Measurements from ENCODE around the gene PPRC1. TPM values are rescaled to one million over a fixed set of nuclear protein-coding genes. Genes with fewer than 3 reads are reported as not detected.

The PPRC1 gene
- total RNA-seq, 1 experiment from 2014 or later: 68.2 TPM

DNA sequence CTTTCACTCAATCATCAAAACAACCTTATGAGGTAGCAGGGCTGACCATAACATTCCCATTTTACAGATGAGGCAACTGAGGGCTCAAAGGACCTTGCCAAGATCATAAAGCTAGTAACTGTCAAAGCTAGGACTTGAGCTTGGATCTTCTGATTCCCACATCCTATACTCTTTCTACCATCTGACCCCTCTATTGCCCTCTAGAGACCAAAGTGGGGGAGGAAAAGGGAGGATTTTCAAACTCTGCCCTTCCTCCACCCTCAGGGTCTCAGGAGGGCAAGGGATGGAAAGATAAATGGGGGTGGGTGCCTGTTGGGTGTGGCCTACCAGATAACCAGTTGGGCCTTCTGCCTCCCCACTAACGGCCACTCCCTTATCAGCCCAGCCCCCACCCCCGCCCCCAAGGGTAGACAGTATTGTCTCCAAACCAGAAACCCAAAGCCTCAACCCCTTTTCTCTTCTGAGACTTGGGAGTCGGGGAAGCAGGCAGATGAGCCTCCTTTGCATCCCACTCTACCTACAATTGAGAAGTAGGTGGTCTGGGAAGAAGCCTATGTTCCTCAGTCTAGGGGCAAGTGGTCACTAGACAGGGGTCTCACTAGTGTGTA is 20.5 kb upstream of the PPRC1 start:
- Mint-ChIP-seq H3K4me3 (ENCODE audit: unreplicated experiment) (peak overlapping the region; percentile 92), H3K27me3 (ENCODE audit: insufficient read depth, unreplicated experiment) (no peaks in the 10 kb centered on the region), H3K36me3 (ENCODE audit: insufficient read depth, unreplicated experiment) (peaks cover 29% of the 10 kb centered on the region), H3K27ac (ENCODE audit: low read depth, unreplicated experiment) (no peak overlapping the region), H3K4me1 (ENCODE audit: insufficient read depth, unreplicated experiment) (peaks cover 36% of the 10 kb centered on the region), H3K9me3 (ENCODE audit: unreplicated experiment) (no peaks in the 10 kb centered on the region)
- DNase-seq (ENCODE audit: unreplicated experiment): no peak
- no TSS peak for BruUV-seq (replicated peaks)
- peak; percentile 23 for TF ChIP-seq CTCF (IDR thresholded peaks at IDR 0.05; ENCODE audit: unreplicated experiment)
- CTCF ChIA-PET: interaction anchor here (1.7 to 2.1 kb wide), 2 partner anchors 11 to 39 kb away, joined by 5 to 11 read pairs; no protein-coding TSS in a partner anchor
- intact Hi-C loops (cut with micrococcal nuclease): no loop called here
- POLR2A ChIA-PET: interaction anchor here (0.5 to 4.9 kb wide), 12 partner anchors 11 to 294 kb away, joined by 3 to 33 read pairs (median 9); partner anchors contain the start of genes ARMH3, HPS6, NFKB2 and NOLC1

GRCh38 chr10:102113261-102113955 is 19.4 kb upstream of the PPRC1 start:
- DNase-seq (ENCODE audit: unreplicated experiment): peak; percentile 48
- no peaks in the 10 kb centered on the region for H3K9me3 Mint-ChIP-seq (ENCODE audit: unreplicated experiment)
- CTCF ChIA-PET: interaction anchor here (0.5 to 2.1 kb wide), 8 partner anchors 13 to 294 kb away, joined by 3 to 11 read pairs (median 3); no protein-coding TSS in a partner anchor
- TF ChIP-seq CTCF (IDR thresholded peaks at IDR 0.05; ENCODE audit: unreplicated experiment): no peak
- intact Hi-C loops (cut with micrococcal nuclease): no loop called here
- peaks cover 47% of the 10 kb centered on the region for H3K4me1 Mint-ChIP-seq (ENCODE audit: insufficient read depth, unreplicated experiment)
- peaks cover 28% of the 10 kb centered on the region for H3K36me3 Mint-ChIP-seq (ENCODE audit: insufficient read depth, unreplicated experiment)
- H3K27me3 Mint-ChIP-seq (ENCODE audit: insufficient read depth, unreplicated experiment): no peaks in the 10 kb centered on the region
- peak overlapping the region; percentile 68 for H3K27ac Mint-ChIP-seq (ENCODE audit: low read depth, unreplicated experiment)
- peak overlapping the region; percentile 92 for H3K4me3 Mint-ChIP-seq (ENCODE audit: unreplicated experiment)
- POLR2A ChIA-PET: interaction anchor here (0.5 to 4.9 kb wide), 17 partner anchors 12 to 387 kb away, joined by 3 to 33 read pairs (median 4); partner anchors contain the start of genes ARMH3, HPS6, NFKB2 and NOLC1
- BruUV-seq (replicated peaks): TSS peak; percentile 23

- Mint-ChIP-seq H3K4me3 (ENCODE audit: unreplicated experiment) (peak overlapping the region; percentile 92), H3K27me3 (ENCODE audit: insufficient read depth, unreplicated experiment) (no peaks in the 10 kb centered on the region), H3K4me1 (ENCODE audit: insufficient read depth, unreplicated experiment) (peaks cover 55% of the 10 kb centered on the region), H3K9me3 (ENCODE audit: unreplicated experiment) (no peaks in the 10 kb centered on the region), H3K27ac (ENCODE audit: low read depth, unreplicated experiment) (peak overlapping the region; percentile 92), H3K36me3 (ENCODE audit: insufficient read depth, unreplicated experiment) (peaks cover 21% of the 10 kb centered on the region)
- BruUV-seq (replicated peaks): no TSS peak
- intact Hi-C loops (cut with micrococcal nuclease): no loop called here
- ChIA-PET POLR2A (interaction anchor here (0.5 to 4.9 kb wide), 20 partner anchors 9 to 853 kb away, joined by 3 to 33 read pairs (median 4); partner anchors contain the start of genes ARMH3, HPS6, NOLC1 and OGA), CTCF (interaction anchor here (0.5 to 1.1 kb wide), 8 partner anchors 14 to 295 kb away, joined by 3 to 10 read pairs (median 4); no protein-coding TSS in a partner anchor)
- TF ChIP-seq CTCF (IDR thresholded peaks at IDR 0.05; ENCODE audit: unreplicated experiment): no peak
- DNase-seq (ENCODE audit: unreplicated experiment): no peak
These were observed 18.6 kb upstream of the PPRC1 start for GRCh38 chr10:102113956-102114857.
